Measurements from ENCODE around the gene CLEC5A. TPM values are rescaled to one million over a fixed set of nuclear protein-coding genes. Genes with fewer than 3 reads are reported as not detected.
A peak's percentile ranks its signal among the peaks of the same experiment; 100 is the strongest.

The CLEC5A gene
- total RNA-seq, 4 donors from 2014 or later: 0.32 to 0.66 (median 0.42) TPM; not detected in 1

- H3K4me3 ChIP-seq: no peak overlapping the region
- H3K4me1 ChIP-seq: no peaks in the 10 kb centered on the region
- no peaks in the 10 kb centered on the region for H3K9me3 ChIP-seq
- H3K27ac ChIP-seq (replicated peaks in 1 of 4): no peak overlapping the region
- WGBS: 49% methylated on average over 11 of the region's 11 CpGs
- no peaks in the 10 kb centered on the region for H3K36me3 ChIP-seq
- DNase-seq (ENCODE audit: extremely low spot score): no peak
- TF ChIP-seq POLR2A (IDR thresholded peaks at IDR 0.05; ENCODE audit: low read depth): no peak
- no peaks in the 10 kb centered on the region for H3K27me3 ChIP-seq
- intact Hi-C loops (cut with DNase I): no loop called here
These were observed 29.9 kb upstream of the CLEC5A start for GRCh38 chr7:141976524-141977245.

- WGBS: 22% methylated on average over 19 of the region's 21 CpGs
- H3K4me1 ChIP-seq: no peaks in the 10 kb centered on the region
- H3K27me3 ChIP-seq: no peaks in the 10 kb centered on the region
- H3K36me3 ChIP-seq: no peaks in the 10 kb centered on the region
- intact Hi-C loops (cut with DNase I): no loop called here
- peak overlapping the region in 3 of 4 donors; percentile 9 to 26 (median 9) for H3K4me3 ChIP-seq
- H3K27ac ChIP-seq (replicated peaks in 1 of 4): no peak overlapping the region
- DNase-seq (ENCODE audit: extremely low spot score): no peak
- no peak for TF ChIP-seq POLR2AphosphoS5 (IDR thresholded peaks at IDR 0.05)
- peak in 2 of 3 experiments; percentile 22 to 51 for TF ChIP-seq CTCF (IDR thresholded peaks at IDR 0.05)
- TF ChIP-seq EP300 (IDR thresholded peaks at IDR 0.05): no peak
- H3K9me3 ChIP-seq: no peaks in the 10 kb centered on the region
These were observed 29.2 kb upstream of the CLEC5A start for GRCh38 chr7:141975806-141976523.

GRCh38 chr7:141974831-141975230 lies 28.1 kb upstream of the CLEC5A start:
- 74% methylated on average over 2 of the region's 2 CpGs for WGBS
- TF ChIP-seq POLR2A (IDR thresholded peaks at IDR 0.05; ENCODE audit: low read depth) (no peak), CTCF (IDR thresholded peaks at IDR 0.05) (no peak), EP300 (IDR thresholded peaks at IDR 0.05) (no peak), POLR2AphosphoS5 (IDR thresholded peaks at IDR 0.05) (no peak)
- H3K4me3 ChIP-seq: no peak overlapping the region
- H3K27ac ChIP-seq (replicated peaks in 1 of 4): no peak overlapping the region
- H3K27me3 ChIP-seq: no peaks in the 10 kb centered on the region
- H3K9me3 ChIP-seq: no peaks in the 10 kb centered on the region
- H3K36me3 ChIP-seq: no peaks in the 10 kb centered on the region
- intact Hi-C loops (cut with DNase I): no loop called here
- no peak for DNase-seq (ENCODE audit: extremely low spot score)
- H3K4me1 ChIP-seq: no peaks in the 10 kb centered on the region

GRCh38 chr7:141973673-141974072 lies 26.9 kb upstream of the CLEC5A start, which contains the start of gene TAS2R38:
Gene TAS2R38 (minus strand): TSS chr7:141973773. CDS start chr7:141973689, 84 bp downstream.
- Histone ChIP-seq H3K9me3 (no peaks in the 10 kb centered on the region), H3K27me3 (no peaks in the 10 kb centered on the region), H3K4me1 (no peaks in the 10 kb centered on the region), H3K36me3 (no peaks in the 10 kb centered on the region), H3K4me3 (no peak within 1 kb of the TSS), H3K27ac (replicated peaks in 1 of 4) (no peak within 1 kb of the TSS)
- no peak for TF ChIP-seq EP300 (IDR thresholded peaks at IDR 0.05)
- no peak for TF ChIP-seq CTCF (IDR thresholded peaks at IDR 0.05)
- no peak for TF ChIP-seq POLR2A (IDR thresholded peaks at IDR 0.05; ENCODE audit: low read depth)
- no peak for TF ChIP-seq POLR2AphosphoS5 (IDR thresholded peaks at IDR 0.05)
- WGBS: 86% methylated on average over 7 of the region's 7 CpGs
- intact Hi-C loops (cut with DNase I): no loop called here
- DNase-seq (ENCODE audit: extremely low spot score): no peak

- Histone ChIP-seq H3K4me1 (no peaks in the 10 kb centered on the region), H3K27ac (replicated peaks in 1 of 4) (no peak overlapping the region), H3K4me3 (no peak overlapping the region), H3K9me3 (no peaks in the 10 kb centered on the region), H3K27me3 (no peaks in the 10 kb centered on the region), H3K36me3 (no peaks in the 10 kb centered on the region)
- 73% methylated on average over 3 of the region's 3 CpGs for WGBS
- TF ChIP-seq CTCF (IDR thresholded peaks at IDR 0.05) (no peak), EP300 (IDR thresholded peaks at IDR 0.05) (no peak), POLR2A (IDR thresholded peaks at IDR 0.05; ENCODE audit: low read depth) (no peak), POLR2AphosphoS5 (IDR thresholded peaks at IDR 0.05) (no peak)
- no peak for DNase-seq (ENCODE audit: extremely low spot score)
- intact Hi-C loops (cut with DNase I): no loop called here
These were observed 14.1 kb upstream of the CLEC5A start for GRCh38 chr7:141960687-141961422.

Measured in esophagus muscularis mucosa (tissue), 4 donors.